ENCODE data around the gene ACVR1. TPM values are rescaled to one million over a fixed set of nuclear protein-coding genes. Genes with fewer than 3 reads are reported as not detected.

Gene ACVR1
- total RNA-seq, 2 experiments from 2014 or later: 8.3 to 10.1 TPM

DNA sequence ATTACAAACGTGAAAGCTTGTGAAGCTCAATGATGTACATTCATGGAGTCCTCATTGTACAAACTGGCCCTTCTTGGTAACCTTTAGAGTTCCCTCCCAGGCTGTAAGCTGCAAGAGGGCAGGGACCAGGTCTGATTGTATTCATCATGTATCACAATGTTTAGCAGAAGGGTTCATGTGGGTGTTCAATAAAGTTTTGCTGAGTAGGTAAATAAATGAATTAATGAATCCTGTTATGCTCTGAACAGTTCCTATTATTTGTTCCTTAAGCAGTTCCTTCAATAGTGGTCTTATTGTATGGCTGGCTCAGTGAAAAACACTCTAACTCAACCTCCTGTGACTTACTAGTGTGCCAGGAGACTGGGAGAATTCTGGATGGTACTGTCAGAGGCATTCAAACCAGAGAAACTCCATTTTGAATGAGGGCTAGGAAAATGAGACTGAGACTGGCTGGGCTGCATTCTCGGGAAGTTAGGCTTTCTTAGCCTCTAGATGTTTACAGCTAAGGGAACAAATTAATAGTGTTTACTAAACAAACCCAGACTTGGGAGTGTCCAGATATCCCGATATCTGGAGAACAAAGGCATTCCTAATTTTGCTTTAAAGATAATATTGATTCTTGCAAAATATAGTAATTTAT, 1.8 kb upstream of the ACVR1 start:
- H3K27ac Mint-ChIP-seq: no peak overlapping the region
- no peaks in the 10 kb centered on the region for H3K9me3 Mint-ChIP-seq
- ATAC-seq: no peak
- ChIA-PET POLR2A (interaction anchor here (0.7 to 3.4 kb wide), 2 partner anchors 16 to 20 kb away, joined by 3 to 36 read pairs; no protein-coding TSS in a partner anchor), CTCF (interaction anchor here (1.7 to 2.7 kb wide), 4 partner anchors 10 to 576 kb away, joined by 6 to 15 read pairs (median 10); no protein-coding TSS in a partner anchor)
- H3K36me3 Mint-ChIP-seq (ENCODE audit: low read depth): no peaks in the 10 kb centered on the region
- intact Hi-C loops (cut with micrococcal nuclease): no loop called here
- H3K27me3 Mint-ChIP-seq: no peaks in the 10 kb centered on the region
- TF ChIP-seq, protein P1, sequence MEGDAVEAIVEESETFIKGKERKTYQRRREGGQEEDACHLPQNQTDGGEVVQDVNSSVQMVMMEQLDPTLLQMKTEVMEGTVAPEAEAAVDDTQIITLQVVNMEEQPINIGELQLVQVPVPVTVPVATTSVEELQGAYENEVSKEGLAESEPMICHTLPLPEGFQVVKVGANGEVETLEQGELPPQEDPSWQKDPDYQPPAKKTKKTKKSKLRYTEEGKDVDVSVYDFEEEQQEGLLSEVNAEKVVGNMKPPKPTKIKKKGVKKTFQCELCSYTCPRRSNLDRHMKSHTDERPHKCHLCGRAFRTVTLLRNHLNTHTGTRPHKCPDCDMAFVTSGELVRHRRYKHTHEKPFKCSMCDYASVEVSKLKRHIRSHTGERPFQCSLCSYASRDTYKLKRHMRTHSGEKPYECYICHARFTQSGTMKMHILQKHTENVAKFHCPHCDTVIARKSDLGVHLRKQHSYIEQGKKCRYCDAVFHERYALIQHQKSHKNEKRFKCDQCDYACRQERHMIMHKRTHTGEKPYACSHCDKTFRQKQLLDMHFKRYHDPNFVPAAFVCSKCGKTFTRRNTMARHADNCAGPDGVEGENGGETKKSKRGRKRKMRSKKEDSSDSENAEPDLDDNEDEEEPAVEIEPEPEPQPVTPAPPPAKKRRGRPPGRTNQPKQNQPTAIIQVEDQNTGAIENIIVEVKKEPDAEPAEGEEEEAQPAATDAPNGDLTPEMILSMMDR (IDR thresholded peaks at IDR 0.05): no peak
- no peak for DNase-seq
- peaks cover 37% of the 10 kb centered on the region for H3K4me1 Mint-ChIP-seq (ENCODE audit: low read depth)
- peak overlapping the region; percentile 78 for H3K4me3 Mint-ChIP-seq

DNA sequence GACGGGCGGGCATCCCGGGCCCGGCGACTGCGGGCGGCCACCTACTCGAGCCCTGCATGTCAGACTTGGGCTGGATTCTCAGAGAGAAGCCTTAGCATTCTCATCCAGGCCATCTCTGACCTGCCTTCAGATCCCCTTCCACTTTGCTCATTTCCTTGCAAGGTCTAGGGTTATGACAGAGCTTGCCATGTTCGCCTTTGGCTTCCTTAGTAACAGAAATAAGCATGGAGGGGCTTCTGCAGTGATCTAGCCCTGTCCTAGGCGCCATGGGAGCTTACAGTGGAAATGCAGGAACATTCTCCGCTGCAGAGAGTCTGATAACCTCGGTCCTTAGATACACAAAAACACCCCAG, 632 bp upstream of the ACVR1 start:
- no peaks in the 10 kb centered on the region for H3K36me3 Mint-ChIP-seq (ENCODE audit: low read depth)
- ChIA-PET CTCF (interaction anchor here (0.7 to 2.9 kb wide), 11 partner anchors 11 to 574 kb away, joined by 3 to 15 read pairs (median 6); no protein-coding TSS in a partner anchor), POLR2A (interaction anchor here (1.0 to 3.4 kb wide), 7 partner anchors 8 to 88 kb away, joined by 4 to 36 read pairs (median 5); no protein-coding TSS in a partner anchor)
- no peaks in the 10 kb centered on the region for H3K27me3 Mint-ChIP-seq
- H3K4me1 Mint-ChIP-seq (ENCODE audit: low read depth): peaks cover 46% of the 10 kb centered on the region
- H3K9me3 Mint-ChIP-seq: no peaks in the 10 kb centered on the region
- TF ChIP-seq, protein P1 (IDR thresholded peaks at IDR 0.05): no peak
- peak overlapping the region; percentile 78 for H3K4me3 Mint-ChIP-seq
- peak overlapping the region; percentile 43 for H3K27ac Mint-ChIP-seq
- ATAC-seq: peak; percentile 10
- no peak for DNase-seq
- intact Hi-C loops (cut with micrococcal nuclease): loop anchor here (1.0 kb wide), 1 partner anchor 23 kb away; no protein-coding TSS in a partner anchor

DNA sequence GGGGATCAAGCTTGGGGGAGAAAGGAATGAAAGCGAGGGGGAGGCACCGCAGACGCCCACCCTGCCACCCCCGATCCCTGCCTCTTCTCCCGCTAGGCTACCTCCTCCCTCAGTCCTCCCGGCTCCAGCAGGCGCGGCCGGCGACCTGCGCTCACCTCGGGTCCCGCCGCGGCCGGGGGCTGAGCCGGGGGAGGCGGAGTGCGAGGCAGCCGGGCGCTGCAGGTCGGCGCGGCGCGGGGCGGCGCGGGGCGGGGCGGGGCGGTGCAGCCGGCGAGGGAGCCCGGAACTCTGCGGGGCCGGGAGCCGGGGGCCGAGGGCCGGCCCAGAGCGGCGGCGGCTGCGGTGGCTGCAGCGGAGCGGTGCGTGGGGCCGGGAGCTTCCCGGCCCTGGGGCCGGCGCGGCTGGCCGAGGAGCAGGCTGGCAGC, 477 bp downstream of the ACVR1 start:
- H3K27me3 Mint-ChIP-seq: no peaks in the 10 kb centered on the region
- no peaks in the 10 kb centered on the region for H3K36me3 Mint-ChIP-seq (ENCODE audit: low read depth)
- POLR2A ChIA-PET: interaction anchor here (0.9 to 3.4 kb wide), 8 partner anchors 9 to 382 kb away, joined by 3 to 36 read pairs (median 5); no protein-coding TSS in a partner anchor
- DNase-seq (peak; percentile 49), ATAC-seq (peak; percentile 49)
- peak overlapping the region; percentile 79 for H3K4me3 Mint-ChIP-seq
- intact Hi-C loops (cut with micrococcal nuclease): loop anchor here (1.0 kb wide), 1 partner anchor 24 kb away; no protein-coding TSS in a partner anchor
- peak overlapping the region; percentile 86 for H3K27ac Mint-ChIP-seq
- H3K9me3 Mint-ChIP-seq: no peaks in the 10 kb centered on the region
- H3K4me1 Mint-ChIP-seq (ENCODE audit: low read depth): peaks cover 51% of the 10 kb centered on the region
- TF ChIP-seq, protein P1 (IDR thresholded peaks at IDR 0.05): no peak
- CTCF ChIA-PET: interaction anchor here (0.8 to 2.9 kb wide), 6 partner anchors 18 to 94 kb away, joined by 3 to 15 read pairs (median 10); no protein-coding TSS in a partner anchor

DNA sequence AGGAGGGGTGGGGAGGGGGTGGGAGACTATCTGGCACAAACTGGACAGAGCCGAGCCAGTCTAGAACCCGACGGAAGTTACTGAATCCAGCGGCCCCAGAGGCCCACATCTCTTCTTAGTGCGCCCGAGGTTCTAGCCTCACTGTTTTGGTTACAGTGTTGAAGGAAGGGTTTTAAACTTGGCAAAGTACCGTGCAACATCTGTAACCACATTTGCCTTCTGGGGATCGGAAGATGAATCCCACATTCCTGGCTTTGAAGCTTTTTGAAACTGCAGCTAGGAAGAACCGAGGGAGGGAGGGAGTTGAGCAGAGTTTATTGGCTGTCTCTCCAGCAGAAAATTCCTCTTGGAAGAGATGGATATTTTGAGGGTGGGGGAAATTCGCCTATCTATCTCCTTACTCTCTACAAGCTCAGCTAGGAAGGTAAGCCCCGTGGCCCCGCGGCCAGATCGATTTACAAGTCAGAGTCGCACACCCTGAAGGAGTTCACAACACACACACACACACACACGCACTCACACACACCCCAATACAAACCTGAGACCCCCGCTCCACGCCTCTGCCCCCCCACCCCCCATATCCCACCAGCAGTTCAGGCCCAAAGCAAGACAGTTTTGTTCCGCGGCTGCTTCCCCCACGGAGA, 1.0 kb downstream of the ACVR1 start:
- ChIA-PET CTCF (interaction anchor here (0.7 to 2.9 kb wide), 5 partner anchors 21 to 94 kb away, joined by 4 to 15 read pairs (median 10); no protein-coding TSS in a partner anchor), POLR2A (interaction anchor here (0.9 to 3.4 kb wide), 7 partner anchors 8 to 381 kb away, joined by 3 to 36 read pairs (median 4); no protein-coding TSS in a partner anchor)
- ATAC-seq (no peak), DNase-seq (peak; percentile 34)
- Mint-ChIP-seq H3K27me3 (no peaks in the 10 kb centered on the region), H3K9me3 (no peaks in the 10 kb centered on the region), H3K4me1 (ENCODE audit: low read depth) (peaks cover 54% of the 10 kb centered on the region), H3K36me3 (ENCODE audit: low read depth) (no peaks in the 10 kb centered on the region), H3K27ac (peak overlapping the region; percentile 86), H3K4me3 (peak overlapping the region; percentile 79)
- TF ChIP-seq, protein P1 (IDR thresholded peaks at IDR 0.05): no peak
- intact Hi-C loops (cut with micrococcal nuclease): loop anchor here (5.0 kb wide), 1 partner anchor 93 kb away; no protein-coding TSS in a partner anchor
